MM.1S (cell line): ENCODE measurements around the gene MAMLD1.

ENCODE experiments used
- CTCF ChIP-seq: fragments of 300-600 bp; sonication (generic); IDR thresholded peaks from 2 replicates; pipeline ENCODE4 v1.5.1; 2016; ENCODE audit warnings: antibody characterized with exemption, low read length, mixed read lengths
- EZH2 ChIP-seq: fragments of 300-600 bp; sonication (generic); optimal IDR thresholded peaks from 2 replicates; pipeline ENCODE3; 2017; ENCODE audit warnings: low read depth, mild to moderate bottlenecking, antibody characterized with exemption, low read length, mixed read lengths

- no peak for TF ChIP-seq CTCF
- no peak for TF ChIP-seq EZH2
These were observed 33.8 kb upstream of the MAMLD1 start for GRCh38 chrX:150329282-150329681.
